HL-60 (cell line): Measurements from ENCODE around the gene HTATSF1.

Source experiments
- DNase-seq, 2 experiments: peaks; one replicate each; pipeline ENCODE4 v3.0.0-alpha.2; 2010 to 2020; ENCODE audit warnings: low read depth in 1 of 2, low spot score in 1 of 2
- H3K27ac ChIP-seq: fragments of 250-450 bp; sonication (Bioruptor Pico); replicated peaks from 2 replicates; pipeline ENCODE4 v1.5.1; 2020; ENCODE audit warnings: mild to moderate bottlenecking, moderate library complexity
- H3K27me3 ChIP-seq: fragments of 250-450 bp; sonication (Bioruptor Pico); 2 replicates; pipeline ENCODE4 v1.5.1; 2021; ENCODE audit warnings: mild to moderate bottlenecking, moderate library complexity; ENCODE audit not compliant: insufficient read depth, poor library complexity, severe bottlenecking
- H3K4me3 ChIP-seq: replicated peaks from 2 replicates; pipeline ENCODE4 v1.5.1; 2011; ENCODE audit warnings: mild to moderate bottlenecking, control low read depth, low read length; ENCODE audit not compliant: insufficient read depth
- CTCF ChIP-seq: IDR thresholded peaks from one replicate; pipeline ENCODE4 v1.5.1; 2011; ENCODE audit warnings: low read length, control low read depth, inconsistent platforms; ENCODE audit not compliant: insufficient read depth
- GABPA ChIP-seq: IDR thresholded peaks from 2 replicates; pipeline ENCODE4 v1.6.1; 2012; ENCODE audit warnings: low read depth
- POLR2AphosphoS5 ChIP-seq: IDR thresholded peaks from 2 replicates; pipeline ENCODE4 v1.6.1; 2012; ENCODE audit warnings: low read depth
- REST ChIP-seq: IDR thresholded peaks from 2 replicates; pipeline ENCODE4 v1.6.1; 2012; ENCODE audit warnings: low read depth; ENCODE audit not compliant: insufficient replicate concordance
- SPI1 ChIP-seq: IDR thresholded peaks from 2 replicates; pipeline ENCODE4 v1.6.1; 2012; ENCODE audit warnings: low read depth, mild to moderate bottlenecking, borderline replicate concordance

Gene HTATSF1

GRCh38 chrX:136540226-136540625 lies 42.8 kb downstream of the HTATSF1 start:
- DNase-seq, result no peak
- Histone ChIP-seq H3K27me3 (no peaks in the 10 kb centered on the region), H3K4me3 (no peak overlapping the region), H3K27ac (no peak overlapping the region)
- TF ChIP-seq SPI1, result no peak
- TF ChIP-seq CTCF, result no peak
- TF ChIP-seq REST, result no peak
- TF ChIP-seq GABPA, result no peak
- no peak for TF ChIP-seq POLR2AphosphoS5

GRCh38 chrX:136541294-136541693 lies 43.9 kb downstream of the HTATSF1 start:
- Histone ChIP-seq H3K27ac (no peak overlapping the region), H3K4me3 (no peak overlapping the region), H3K27me3 (no peaks in the 10 kb centered on the region)
- DNase-seq, result no peak
- TF ChIP-seq GABPA (no peak), CTCF (no peak), SPI1 (no peak), POLR2AphosphoS5 (no peak), REST (no peak)

- H3K4me3 ChIP-seq, result no peak overlapping the region
- DNase-seq, result no peak
- H3K27ac ChIP-seq, result no peak overlapping the region
- TF ChIP-seq SPI1 (no peak), POLR2AphosphoS5 (no peak), REST (no peak), GABPA (no peak), CTCF (no peak)
- H3K27me3 ChIP-seq, result no peaks in the 10 kb centered on the region
These were observed 44.9 kb downstream of the HTATSF1 start for GRCh38 chrX:136542281-136542680.
